Tibial artery (tissue), 4 donors: Measurements from ENCODE around the gene RSL24D1.

Source experiments
- DNase-seq, 2 donors: peaks; one replicate each; pipeline ENCODE4 v3.0.0-alpha.2; 2019
- H3K27ac ChIP-seq, 2 donors: fragments of 200-600 bp; sonication (generic) in 1 of 2; 1 replicate in 1 of 2; 2 replicates in 1 of 2; pipeline ENCODE4 v1.5.1; 2018 to 2019; ENCODE audit warnings: mild to moderate bottlenecking in 1 of 2
- H3K27me3 ChIP-seq, 2 donors: fragments of 200-600 bp; sonication (generic) in 1 of 2; one replicate each; pipeline versions ENCODE4 v1.5.1 to v1.6.0; 2016 to 2019
- H3K36me3 ChIP-seq, 3 donors: fragments of 200-600 bp; sonication (generic) in 2 of 3; one replicate each; pipeline ENCODE4 v1.5.1; 2016 to 2019; ENCODE audit warnings: mild to moderate bottlenecking in 2 of 3
- H3K4me1 ChIP-seq, 4 donors: fragments of 200-600 bp; sonication (generic) in 2 of 4; 1 replicate in 3 of 4; 2 replicates in 1 of 4; pipeline ENCODE4 v1.5.1; 2016 to 2019
- H3K4me3 ChIP-seq, 2 donors: fragments of 200-600 bp; sonication (generic) in 1 of 2; 1 replicate in 1 of 2; 2 replicates in 1 of 2; pipeline ENCODE4 v1.5.1; 2018 to 2019; ENCODE audit warnings: mild to moderate bottlenecking in 2 of 2
- H3K9me3 ChIP-seq, 3 donors: fragments of 200-600 bp; sonication (generic) in 1 of 3; one replicate each; pipeline ENCODE4 v1.5.1; 2016 to 2019
- intact Hi-C: fragments of 100-400 bp; cut with DNase I; formaldehyde crosslinking; loops from one replicate; pipeline ENCODE4 v1.15.0; 2023; ENCODE audit warnings: low total_unique reads
- TF ChIP-seq, protein P1 (sequence below), 2 experiments: fragments of 200-600 bp in 1 of 2; fragments of 450-650 bp in 1 of 2; IDR thresholded peaks; one replicate each; pipeline ENCODE4 v1.5.1; 2017 to 2019; ENCODE audit warnings: antibody characterized with exemption in 2 of 2, mild to moderate bottlenecking in 1 of 2, moderate library complexity in 1 of 2

The RSL24D1 gene

GRCh38 chr15:55194256-55194655 is 2.5 kb downstream of the RSL24D1 start:
- DNase-seq: no peak
- Histone ChIP-seq H3K4me1 (peaks cover 0 to 43% (median 15%) of the 10 kb centered on the region in 4 donors), H3K27me3 (no peaks in the 10 kb centered on the region), H3K4me3 (no peak overlapping the region), H3K27ac (no peak overlapping the region), H3K9me3 (no peaks in the 10 kb centered on the region), H3K36me3 (peaks cover 5 to 23% (median 21%) of the 10 kb centered on the region in 3 donors)
- intact Hi-C loops: no loop called here
- TF ChIP-seq, protein P1, sequence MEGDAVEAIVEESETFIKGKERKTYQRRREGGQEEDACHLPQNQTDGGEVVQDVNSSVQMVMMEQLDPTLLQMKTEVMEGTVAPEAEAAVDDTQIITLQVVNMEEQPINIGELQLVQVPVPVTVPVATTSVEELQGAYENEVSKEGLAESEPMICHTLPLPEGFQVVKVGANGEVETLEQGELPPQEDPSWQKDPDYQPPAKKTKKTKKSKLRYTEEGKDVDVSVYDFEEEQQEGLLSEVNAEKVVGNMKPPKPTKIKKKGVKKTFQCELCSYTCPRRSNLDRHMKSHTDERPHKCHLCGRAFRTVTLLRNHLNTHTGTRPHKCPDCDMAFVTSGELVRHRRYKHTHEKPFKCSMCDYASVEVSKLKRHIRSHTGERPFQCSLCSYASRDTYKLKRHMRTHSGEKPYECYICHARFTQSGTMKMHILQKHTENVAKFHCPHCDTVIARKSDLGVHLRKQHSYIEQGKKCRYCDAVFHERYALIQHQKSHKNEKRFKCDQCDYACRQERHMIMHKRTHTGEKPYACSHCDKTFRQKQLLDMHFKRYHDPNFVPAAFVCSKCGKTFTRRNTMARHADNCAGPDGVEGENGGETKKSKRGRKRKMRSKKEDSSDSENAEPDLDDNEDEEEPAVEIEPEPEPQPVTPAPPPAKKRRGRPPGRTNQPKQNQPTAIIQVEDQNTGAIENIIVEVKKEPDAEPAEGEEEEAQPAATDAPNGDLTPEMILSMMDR (IDR thresholded peaks at IDR 0.05): no peak

DNA sequence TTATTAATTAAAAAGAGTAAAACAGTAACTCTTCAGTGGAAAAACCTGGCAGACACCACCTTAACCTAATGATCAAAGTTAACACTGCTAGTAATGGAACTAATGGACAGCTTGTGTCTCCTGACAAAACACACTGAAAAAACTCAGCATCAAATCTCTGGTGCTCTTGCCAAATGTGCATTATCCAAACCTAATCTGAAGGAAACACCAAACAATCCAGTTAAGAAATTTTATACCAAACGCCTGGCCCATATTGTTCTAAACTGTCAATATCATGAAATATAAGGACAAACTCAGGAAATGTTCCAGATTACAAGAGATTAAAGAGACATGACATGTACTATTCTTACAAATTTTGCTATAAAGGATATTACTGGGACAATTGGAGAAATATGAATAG is 10.4 kb downstream of the RSL24D1 start:
- Histone ChIP-seq H3K36me3 (peaks cover 42 to 60% (median 57%) of the 10 kb centered on the region in 3 donors), H3K4me3 (no peak overlapping the region), H3K27ac (no peak overlapping the region), H3K27me3 (no peaks in the 10 kb centered on the region), H3K4me1 (no peaks in the 10 kb centered on the region), H3K9me3 (no peaks in the 10 kb centered on the region)
- TF ChIP-seq, protein P1 (IDR thresholded peaks at IDR 0.05): no peak
- DNase-seq: no peak
- intact Hi-C loops: no loop called here

GRCh38 chr15:55183679-55184078 is 13.1 kb downstream of the RSL24D1 start:
- H3K27me3 ChIP-seq: no peaks in the 10 kb centered on the region
- intact Hi-C loops: no loop called here
- H3K4me3 ChIP-seq: no peak overlapping the region
- H3K36me3 ChIP-seq: peaks cover 56 to 65% (median 65%) of the 10 kb centered on the region in 3 donors
- no peaks in the 10 kb centered on the region for H3K9me3 ChIP-seq
- H3K4me1 ChIP-seq: no peaks in the 10 kb centered on the region
- DNase-seq: no peak
- H3K27ac ChIP-seq: no peak overlapping the region
- TF ChIP-seq, protein P1 (IDR thresholded peaks at IDR 0.05): no peak

DNA sequence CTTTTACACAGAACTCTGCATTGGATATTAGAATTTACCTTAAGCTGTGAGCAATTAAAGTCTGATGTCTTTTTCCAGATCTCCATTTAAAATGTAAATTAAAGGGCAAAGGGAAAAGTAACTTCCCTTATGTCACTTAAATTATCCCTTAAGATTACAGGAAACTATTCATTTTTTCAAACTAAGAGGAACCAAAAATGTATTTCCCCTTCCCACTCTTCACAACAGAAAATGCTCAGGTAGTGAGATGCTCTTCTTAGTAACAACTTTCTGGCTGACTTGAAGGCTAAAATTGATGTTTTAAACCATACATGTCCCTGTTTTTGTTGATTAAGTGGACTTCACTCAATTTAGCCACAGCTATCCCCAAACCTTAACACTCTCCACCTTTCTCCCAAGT is 17.6 kb downstream of the RSL24D1 start:
- Histone ChIP-seq H3K4me3 (no peak overlapping the region), H3K27ac (no peak overlapping the region), H3K9me3 (no peaks in the 10 kb centered on the region), H3K4me1 (no peaks in the 10 kb centered on the region), H3K36me3 (peaks cover 55 to 70% (median 68%) of the 10 kb centered on the region in 3 donors), H3K27me3 (no peaks in the 10 kb centered on the region)
- TF ChIP-seq, protein P1 (IDR thresholded peaks at IDR 0.05): no peak
- DNase-seq: no peak
- intact Hi-C loops: no loop called here

- no peak overlapping the region for H3K4me3 ChIP-seq
- no peak for DNase-seq
- H3K27ac ChIP-seq: no peak overlapping the region
- no peaks in the 10 kb centered on the region for H3K4me1 ChIP-seq
- TF ChIP-seq, protein P1 (IDR thresholded peaks at IDR 0.05): no peak
- no peaks in the 10 kb centered on the region for H3K36me3 ChIP-seq
- H3K9me3 ChIP-seq: no peaks in the 10 kb centered on the region
- intact Hi-C loops: no loop called here
- no peaks in the 10 kb centered on the region for H3K27me3 ChIP-seq
These were observed 26.4 kb downstream of the RSL24D1 start for GRCh38 chr15:55170361-55170760.
